ENCODE results near the gene APP.

The APP gene

DNA sequence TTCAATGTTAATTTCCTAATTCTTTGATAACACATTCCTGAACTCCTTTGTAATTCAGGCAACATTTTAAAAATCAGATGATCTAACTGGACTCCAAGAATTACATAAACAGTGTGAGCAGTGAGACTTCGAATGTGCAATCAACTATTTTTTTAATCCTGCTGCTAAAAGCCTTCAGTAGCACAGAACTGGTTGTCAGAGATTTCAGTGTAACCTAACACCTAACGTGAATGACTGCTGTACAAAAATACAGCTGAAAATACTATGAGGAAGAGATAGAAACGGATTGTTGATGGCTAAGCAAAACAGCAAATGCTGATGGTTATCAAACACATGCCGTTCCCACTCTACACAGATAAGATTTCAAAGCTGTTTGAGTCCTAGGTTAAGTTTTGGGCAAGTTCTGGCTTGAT, 46.1 kb downstream of the APP start (continued):
- peak; percentile 81 for TF ChIP-seq ZNF18 (tag by site-specific recombination; IDR thresholded peaks at IDR 0.05)
- no peak for TF ChIP-seq ZNF514 (tag by site-specific recombination; IDR thresholded peaks at IDR 0.05)
- peak; percentile 26 for TF ChIP-seq ZNF660 (tag by site-specific recombination; IDR thresholded peaks at IDR 0.05)
- TF ChIP-seq, protein P1, sequence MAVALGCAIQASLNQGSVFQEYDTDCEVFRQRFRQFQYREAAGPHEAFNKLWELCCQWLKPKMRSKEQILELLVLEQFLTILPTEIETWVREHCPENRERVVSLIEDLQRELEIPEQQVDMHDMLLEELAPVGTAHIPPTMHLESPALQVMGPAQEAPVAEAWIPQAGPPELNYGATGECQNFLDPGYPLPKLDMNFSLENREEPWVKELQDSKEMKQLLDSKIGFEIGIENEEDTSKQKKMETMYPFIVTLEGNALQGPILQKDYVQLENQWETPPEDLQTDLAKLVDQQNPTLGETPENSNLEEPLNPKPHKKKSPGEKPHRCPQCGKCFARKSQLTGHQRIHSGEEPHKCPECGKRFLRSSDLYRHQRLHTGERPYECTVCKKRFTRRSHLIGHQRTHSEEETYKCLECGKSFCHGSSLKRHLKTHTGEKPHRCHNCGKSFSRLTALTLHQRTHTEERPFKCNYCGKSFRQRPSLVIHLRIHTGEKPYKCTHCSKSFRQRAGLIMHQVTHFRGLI (tag by site-specific recombination; IDR thresholded peaks at IDR 0.05): no peak
- 0 out of 2 replicates have a peak, but pooled peaks have one; percentile 49 for TF ChIP-seq ZNF24 (tag by site-specific recombination; IDR thresholded peaks at IDR 0.05)
- TF ChIP-seq ZFP37 (tag by site-specific recombination; IDR thresholded peaks at IDR 0.05): 0 out of 2 replicates have a peak, but pooled peaks have one; percentile 43
- TF ChIP-seq TCF7L2 (IDR thresholded peaks at IDR 0.05; ENCODE audit: borderline replicate concordance, low read depth, low read length): peak; percentile 90
- TF ChIP-seq ZXDB (tag by site-specific recombination; IDR thresholded peaks at IDR 0.05): 0 out of 2 replicates have a peak, but pooled peaks have one; percentile 33
- no peak for TF ChIP-seq ZNF433 (tag by site-specific recombination; IDR thresholded peaks at IDR 0.05; ENCODE audit: low read depth)
- 0 out of 2 replicates have a peak, but pooled peaks have one; percentile 5 for TF ChIP-seq ZNF184 (tag by site-specific recombination; IDR thresholded peaks at IDR 0.05)
- TF ChIP-seq ZNF366 (tag by site-specific recombination; conservative IDR thresholded peaks at IDR 0.05): peak; percentile 61
- peak; percentile 49; the same call in 1 of the 2 replicates for TF ChIP-seq ZBTB44 (tag by site-specific recombination; IDR thresholded peaks at IDR 0.05)
- TF ChIP-seq GFI1B (tag by site-specific recombination; IDR thresholded peaks at IDR 0.05): peak; percentile 81

DNA sequence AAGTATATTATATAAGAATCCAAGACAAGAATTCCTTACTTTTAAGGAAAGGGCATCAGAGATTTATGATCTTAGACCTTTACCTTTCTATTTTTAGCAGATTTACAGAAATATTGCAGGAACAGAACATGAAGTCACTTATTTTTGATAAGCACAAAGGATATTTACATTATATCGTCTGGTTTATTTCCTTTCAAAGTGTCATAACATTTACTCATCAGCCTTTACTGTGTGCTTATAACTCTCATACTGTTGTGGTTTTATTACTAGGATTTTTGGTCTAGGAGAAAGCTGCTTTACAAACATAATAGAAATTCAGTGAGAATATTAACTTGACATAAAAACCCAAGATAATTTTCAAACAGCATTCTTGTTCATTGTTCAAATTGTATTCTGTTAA, 47.6 kb downstream of the APP start:
- Histone ChIP-seq H3K27ac (ENCODE audit: extremely low read depth, low read depth, low read length) (no peak overlapping the region), H3K9me3 (ENCODE audit: control insufficient read depth, insufficient read depth, low read depth, low read length) (no peaks in the 10 kb centered on the region), H3K4me3 (ENCODE audit: low read depth, low read length) (no peak overlapping the region), H3K4me1 (ENCODE audit: control insufficient read depth, insufficient read depth, low read length) (peaks cover 45% of the 10 kb centered on the region), H3K36me3 (ENCODE audit: control insufficient read depth in 2 of 2, insufficient read depth in 1 of 2, low read length in 2 of 2) (no peaks in the 10 kb centered on the region; a peak in 1 of 3 replicates)
- POLR2A ChIA-PET: no interaction called here
- CTCF ChIA-PET: interaction anchor here (1.0 to 1.5 kb wide), 2 partner anchors 46 to 48 kb away, joined by 3 to 4 read pairs; no protein-coding TSS in a partner anchor
- no peak for TF ChIP-seq ZNF510 (tag by site-specific recombination; IDR thresholded peaks at IDR 0.05; ENCODE audit: insufficient replicate concordance)
- TF ChIP-seq, protein P2, sequence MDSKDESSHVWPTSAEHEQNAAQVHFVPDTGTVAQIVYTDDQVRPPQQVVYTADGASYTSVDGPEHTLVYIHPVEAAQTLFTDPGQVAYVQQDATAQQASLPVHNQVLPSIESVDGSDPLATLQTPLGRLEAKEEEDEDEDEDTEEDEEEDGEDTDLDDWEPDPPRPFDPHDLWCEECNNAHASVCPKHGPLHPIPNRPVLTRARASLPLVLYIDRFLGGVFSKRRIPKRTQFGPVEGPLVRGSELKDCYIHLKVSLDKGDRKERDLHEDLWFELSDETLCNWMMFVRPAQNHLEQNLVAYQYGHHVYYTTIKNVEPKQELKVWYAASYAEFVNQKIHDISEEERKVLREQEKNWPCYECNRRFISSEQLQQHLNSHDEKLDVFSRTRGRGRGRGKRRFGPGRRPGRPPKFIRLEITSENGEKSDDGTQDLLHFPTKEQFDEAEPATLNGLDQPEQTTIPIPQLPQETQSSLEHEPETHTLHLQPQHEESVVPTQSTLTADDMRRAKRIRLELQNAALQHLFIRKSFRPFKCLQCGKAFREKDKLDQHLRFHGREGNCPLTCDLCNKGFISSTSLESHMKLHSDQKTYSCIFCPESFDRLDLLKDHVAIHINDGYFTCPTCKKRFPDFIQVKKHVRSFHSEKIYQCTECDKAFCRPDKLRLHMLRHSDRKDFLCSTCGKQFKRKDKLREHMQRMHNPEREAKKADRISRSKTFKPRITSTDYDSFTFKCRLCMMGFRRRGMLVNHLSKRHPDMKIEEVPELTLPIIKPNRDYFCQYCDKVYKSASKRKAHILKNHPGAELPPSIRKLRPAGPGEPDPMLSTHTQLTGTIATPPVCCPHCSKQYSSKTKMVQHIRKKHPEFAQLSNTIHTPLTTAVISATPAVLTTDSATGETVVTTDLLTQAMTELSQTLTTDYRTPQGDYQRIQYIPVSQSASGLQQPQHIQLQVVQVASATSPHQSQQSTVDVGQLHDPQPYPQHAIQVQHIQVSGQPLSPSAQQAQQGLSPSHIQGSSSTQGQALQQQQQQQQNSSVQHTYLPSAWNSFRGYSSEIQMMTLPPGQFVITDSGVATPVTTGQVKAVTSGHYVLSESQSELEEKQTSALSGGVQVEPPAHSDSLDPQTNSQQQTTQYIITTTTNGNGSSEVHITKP (tag by site-specific recombination; IDR thresholded peaks at IDR 0.05): no peak
- TF ChIP-seq ZNF645 (tag by site-specific recombination; IDR thresholded peaks at IDR 0.05): no peak
- TF ChIP-seq ZNF501 (tag by site-specific recombination; IDR thresholded peaks at IDR 0.05): no peak
- TF ChIP-seq ZNF274 (IDR thresholded peaks at IDR 0.05; ENCODE audit: low read length): no peak
- no peak for TF ChIP-seq ZNF274 (tag by site-specific recombination; IDR thresholded peaks at IDR 0.05; ENCODE audit: borderline replicate concordance)
- TF ChIP-seq ZNF792 (tag by site-specific recombination; IDR thresholded peaks at IDR 0.05): no peak
- TF ChIP-seq ZNF426 (tag by site-specific recombination; IDR thresholded peaks at IDR 0.05): no peak
- no peak for TF ChIP-seq ZNF335 (tag by site-specific recombination; conservative IDR thresholded peaks at IDR 0.05)
- no peak for TF ChIP-seq ZSCAN18 (tag by site-specific recombination; IDR thresholded peaks at IDR 0.05)
- TF ChIP-seq, protein P3, sequence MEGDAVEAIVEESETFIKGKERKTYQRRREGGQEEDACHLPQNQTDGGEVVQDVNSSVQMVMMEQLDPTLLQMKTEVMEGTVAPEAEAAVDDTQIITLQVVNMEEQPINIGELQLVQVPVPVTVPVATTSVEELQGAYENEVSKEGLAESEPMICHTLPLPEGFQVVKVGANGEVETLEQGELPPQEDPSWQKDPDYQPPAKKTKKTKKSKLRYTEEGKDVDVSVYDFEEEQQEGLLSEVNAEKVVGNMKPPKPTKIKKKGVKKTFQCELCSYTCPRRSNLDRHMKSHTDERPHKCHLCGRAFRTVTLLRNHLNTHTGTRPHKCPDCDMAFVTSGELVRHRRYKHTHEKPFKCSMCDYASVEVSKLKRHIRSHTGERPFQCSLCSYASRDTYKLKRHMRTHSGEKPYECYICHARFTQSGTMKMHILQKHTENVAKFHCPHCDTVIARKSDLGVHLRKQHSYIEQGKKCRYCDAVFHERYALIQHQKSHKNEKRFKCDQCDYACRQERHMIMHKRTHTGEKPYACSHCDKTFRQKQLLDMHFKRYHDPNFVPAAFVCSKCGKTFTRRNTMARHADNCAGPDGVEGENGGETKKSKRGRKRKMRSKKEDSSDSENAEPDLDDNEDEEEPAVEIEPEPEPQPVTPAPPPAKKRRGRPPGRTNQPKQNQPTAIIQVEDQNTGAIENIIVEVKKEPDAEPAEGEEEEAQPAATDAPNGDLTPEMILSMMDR (tag by site-specific recombination; IDR thresholded peaks at IDR 0.05): no peak

Measured in HEK293 (cell line).